ENCODE data around the gene HDGFL2. TPM values are rescaled to one million over a fixed set of nuclear protein-coding genes. Genes with fewer than 3 reads are reported as not detected.

The HDGFL2 gene
- total RNA-seq, 1 donor from 2014 or later = 79.8 TPM

DNA sequence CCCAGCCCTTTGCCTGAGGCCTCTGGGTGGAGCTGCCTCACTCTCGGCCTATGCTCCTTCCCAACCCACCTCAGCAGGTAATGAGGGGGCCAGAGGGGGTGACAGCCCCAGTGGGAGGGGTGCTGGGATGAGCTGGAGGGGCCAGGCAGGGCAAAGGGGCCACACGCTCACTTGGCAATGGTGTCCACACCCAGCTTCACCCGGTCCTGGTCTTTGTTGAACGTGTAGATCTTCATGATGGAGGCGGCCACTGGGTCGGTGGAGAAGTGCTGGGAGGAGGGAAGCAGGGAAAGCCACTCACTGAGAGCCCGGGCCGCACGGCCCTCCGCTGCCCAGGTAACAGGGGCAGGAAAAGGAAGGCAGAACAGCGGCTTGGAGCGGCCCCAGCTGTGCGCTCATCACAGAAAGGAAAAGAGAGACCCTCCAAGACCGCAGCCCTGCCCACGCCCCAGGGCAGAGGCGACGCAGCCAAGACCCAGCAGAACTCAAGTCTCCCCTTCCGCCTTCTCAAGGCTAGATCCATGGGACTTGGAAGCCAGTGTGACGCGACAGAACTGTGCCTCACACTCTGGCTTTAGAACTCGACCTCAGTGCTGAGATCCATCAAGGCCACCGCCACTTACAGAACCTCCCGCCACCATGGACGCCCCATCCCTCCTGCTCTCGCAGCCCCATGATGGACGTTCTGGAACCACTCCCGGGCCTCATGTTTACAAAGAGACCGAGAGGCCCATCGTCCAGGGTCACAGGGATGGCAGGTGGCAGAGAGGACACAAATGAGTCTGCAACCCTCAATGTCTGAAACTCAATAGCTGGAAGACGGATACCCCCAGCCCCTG is 23.7 kb upstream of the HDGFL2 start:
- Mint-ChIP-seq H3K27me3 (ENCODE audit: low read depth, unreplicated experiment) (no peaks in the 10 kb centered on the region), H3K4me1 (ENCODE audit: low read depth, unreplicated experiment) (no peaks in the 10 kb centered on the region), H3K9me3 (ENCODE audit: unreplicated experiment) (no peaks in the 10 kb centered on the region), H3K36me3 (ENCODE audit: low read depth, unreplicated experiment) (peaks cover 7% of the 10 kb centered on the region), H3K4me3 (ENCODE audit: unreplicated experiment) (no peak overlapping the region), H3K27ac (ENCODE audit: unreplicated experiment) (no peak overlapping the region)
- TF ChIP-seq, protein P1, sequence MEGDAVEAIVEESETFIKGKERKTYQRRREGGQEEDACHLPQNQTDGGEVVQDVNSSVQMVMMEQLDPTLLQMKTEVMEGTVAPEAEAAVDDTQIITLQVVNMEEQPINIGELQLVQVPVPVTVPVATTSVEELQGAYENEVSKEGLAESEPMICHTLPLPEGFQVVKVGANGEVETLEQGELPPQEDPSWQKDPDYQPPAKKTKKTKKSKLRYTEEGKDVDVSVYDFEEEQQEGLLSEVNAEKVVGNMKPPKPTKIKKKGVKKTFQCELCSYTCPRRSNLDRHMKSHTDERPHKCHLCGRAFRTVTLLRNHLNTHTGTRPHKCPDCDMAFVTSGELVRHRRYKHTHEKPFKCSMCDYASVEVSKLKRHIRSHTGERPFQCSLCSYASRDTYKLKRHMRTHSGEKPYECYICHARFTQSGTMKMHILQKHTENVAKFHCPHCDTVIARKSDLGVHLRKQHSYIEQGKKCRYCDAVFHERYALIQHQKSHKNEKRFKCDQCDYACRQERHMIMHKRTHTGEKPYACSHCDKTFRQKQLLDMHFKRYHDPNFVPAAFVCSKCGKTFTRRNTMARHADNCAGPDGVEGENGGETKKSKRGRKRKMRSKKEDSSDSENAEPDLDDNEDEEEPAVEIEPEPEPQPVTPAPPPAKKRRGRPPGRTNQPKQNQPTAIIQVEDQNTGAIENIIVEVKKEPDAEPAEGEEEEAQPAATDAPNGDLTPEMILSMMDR (IDR thresholded peaks at IDR 0.05; ENCODE audit: insufficient read depth, low read depth, low read length) = no peak
- TF ChIP-seq EZH2 (IDR thresholded peaks at IDR 0.05; ENCODE audit: insufficient read depth, low read length) = no peak
- Histone ChIP-seq H3K27ac (ENCODE audit: low read depth, low read length) (no peak overlapping the region), H2AFZ (ENCODE audit: low read depth, low read length) (no peak overlapping the region), H3K9me3 (ENCODE audit: insufficient read depth, low read depth, low read length) (no peaks in the 10 kb centered on the region), H3K9ac (ENCODE audit: low read length) (no peak overlapping the region), H3K79me2 (ENCODE audit: insufficient read depth, low read length) (peaks cover 4% of the 10 kb centered on the region), H3K27me3 (ENCODE audit: insufficient read depth, low read length) (no peaks in the 10 kb centered on the region), H3K4me3 (ENCODE audit: insufficient read depth, low read depth, low read length) (no peak overlapping the region), H3K36me3 (ENCODE audit: insufficient read depth, low read length) (peaks cover 14% of the 10 kb centered on the region), H3K4me1 (ENCODE audit: insufficient read depth, low read length) (no peaks in the 10 kb centered on the region), H3K4me2 (ENCODE audit: low read length) (no peak overlapping the region), H4K20me1 (ENCODE audit: insufficient read depth, low read length) (peaks cover 46% of the 10 kb centered on the region)
- DNase-seq (ENCODE audit: low read depth) (no peak), FAIRE-seq (no peak)

DNA sequence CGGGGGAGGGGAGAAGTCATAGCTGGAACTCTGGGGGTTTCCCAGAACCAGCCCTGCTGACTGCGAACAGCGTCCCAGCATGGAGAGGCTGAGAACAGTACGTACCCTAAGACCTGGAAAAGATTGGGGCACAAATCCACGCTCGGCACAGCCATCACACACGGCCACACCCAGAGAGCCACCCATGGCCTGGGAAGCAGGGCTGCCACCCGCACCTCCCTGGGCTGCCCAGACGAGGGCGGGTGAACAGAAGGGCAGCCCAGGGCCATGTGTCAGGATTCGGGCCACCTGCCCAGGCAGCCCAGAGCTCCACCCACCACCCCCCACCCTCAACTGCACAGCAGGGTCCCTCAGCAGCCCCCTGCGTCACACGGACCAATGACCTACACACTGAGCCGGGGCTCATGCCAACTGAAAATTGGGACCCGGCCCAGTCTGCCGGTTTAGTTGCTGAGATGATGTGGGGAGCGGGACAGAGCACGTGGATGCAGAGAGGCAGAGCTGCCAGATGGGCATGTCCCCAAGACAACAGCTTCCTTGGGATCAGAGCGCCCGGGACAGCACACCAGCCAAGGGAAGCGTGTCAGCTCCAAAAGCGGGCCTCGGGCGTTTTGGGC is 23.0 kb upstream of the HDGFL2 start:
- Mint-ChIP-seq H3K27me3 (ENCODE audit: low read depth, unreplicated experiment) (no peaks in the 10 kb centered on the region), H3K36me3 (ENCODE audit: low read depth, unreplicated experiment) (peaks cover 7% of the 10 kb centered on the region), H3K4me1 (ENCODE audit: low read depth, unreplicated experiment) (no peaks in the 10 kb centered on the region), H3K4me3 (ENCODE audit: unreplicated experiment) (no peak overlapping the region), H3K9me3 (ENCODE audit: unreplicated experiment) (no peaks in the 10 kb centered on the region), H3K27ac (ENCODE audit: unreplicated experiment) (no peak overlapping the region)
- Histone ChIP-seq H4K20me1 (ENCODE audit: insufficient read depth, low read length) (peaks cover 51% of the 10 kb centered on the region), H3K4me2 (ENCODE audit: low read length) (no peak overlapping the region), H3K36me3 (ENCODE audit: insufficient read depth, low read length) (peaks cover 14% of the 10 kb centered on the region), H3K79me2 (ENCODE audit: insufficient read depth, low read length) (peaks cover 7% of the 10 kb centered on the region), H2AFZ (ENCODE audit: low read depth, low read length) (no peak overlapping the region), H3K4me3 (ENCODE audit: insufficient read depth, low read depth, low read length) (no peak overlapping the region), H3K9ac (ENCODE audit: low read length) (no peak overlapping the region), H3K4me1 (ENCODE audit: insufficient read depth, low read length) (no peaks in the 10 kb centered on the region), H3K27me3 (ENCODE audit: insufficient read depth, low read length) (no peaks in the 10 kb centered on the region), H3K9me3 (ENCODE audit: insufficient read depth, low read depth, low read length) (no peaks in the 10 kb centered on the region), H3K27ac (ENCODE audit: low read depth, low read length) (no peak overlapping the region)
- DNase-seq (ENCODE audit: low read depth) (no peak), FAIRE-seq (no peak)
- TF ChIP-seq, protein P1 (IDR thresholded peaks at IDR 0.05; ENCODE audit: insufficient read depth, low read depth, low read length) = no peak
- TF ChIP-seq EZH2 (IDR thresholded peaks at IDR 0.05; ENCODE audit: insufficient read depth, low read length) = no peak

DNA sequence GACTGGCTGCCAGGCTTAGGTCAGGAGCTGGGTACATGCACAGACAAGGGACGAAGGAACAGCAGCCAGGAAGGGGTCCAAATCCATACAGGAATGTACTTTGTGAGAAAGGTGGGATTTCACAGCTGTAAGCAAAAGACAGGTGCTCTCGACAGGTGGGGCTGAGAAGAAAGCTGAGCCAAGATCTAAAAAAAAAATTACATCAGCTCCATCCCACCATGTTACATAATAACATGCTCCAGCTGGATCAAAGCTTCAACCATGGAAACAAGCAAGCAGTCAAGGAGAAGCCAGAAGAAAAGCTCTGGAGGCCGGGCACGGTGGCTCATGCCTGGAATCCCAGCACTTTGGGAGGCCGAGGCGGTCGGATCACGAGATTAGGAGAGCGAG is 22.5 kb upstream of the HDGFL2 start:
- no peak overlapping the region for H3K27ac ChIP-seq (ENCODE audit: low read depth, low read length)
- peaks cover 12% of the 10 kb centered on the region for H3K79me2 ChIP-seq (ENCODE audit: insufficient read depth, low read length)
- no peaks in the 10 kb centered on the region for H3K27me3 ChIP-seq (ENCODE audit: insufficient read depth, low read length)
- H3K36me3 Mint-ChIP-seq (ENCODE audit: low read depth, unreplicated experiment) = peaks cover 9% of the 10 kb centered on the region
- H3K9me3 Mint-ChIP-seq (ENCODE audit: unreplicated experiment) = no peaks in the 10 kb centered on the region
- no peak for DNase-seq (ENCODE audit: low read depth)
- TF ChIP-seq, protein P1 (IDR thresholded peaks at IDR 0.05; ENCODE audit: insufficient read depth, low read depth, low read length) = no peak
- no peak for TF ChIP-seq EZH2 (IDR thresholded peaks at IDR 0.05; ENCODE audit: insufficient read depth, low read length)
- H3K27me3 Mint-ChIP-seq (ENCODE audit: low read depth, unreplicated experiment) = no peaks in the 10 kb centered on the region
- H3K4me2 ChIP-seq (ENCODE audit: low read length) = no peak overlapping the region
- H3K4me3 Mint-ChIP-seq (ENCODE audit: unreplicated experiment) = no peak overlapping the region
- H3K36me3 ChIP-seq (ENCODE audit: insufficient read depth, low read length) = peaks cover 14% of the 10 kb centered on the region
- H4K20me1 ChIP-seq (ENCODE audit: insufficient read depth, low read length) = peaks cover 56% of the 10 kb centered on the region
- H3K4me3 ChIP-seq (ENCODE audit: insufficient read depth, low read depth, low read length) = no peak overlapping the region
- FAIRE-seq = no peak
- no peaks in the 10 kb centered on the region for H3K4me1 Mint-ChIP-seq (ENCODE audit: low read depth, unreplicated experiment)
- no peak overlapping the region for H3K27ac Mint-ChIP-seq (ENCODE audit: unreplicated experiment)
- H2AFZ ChIP-seq (ENCODE audit: low read depth, low read length) = no peak overlapping the region
- no peaks in the 10 kb centered on the region for H3K9me3 ChIP-seq (ENCODE audit: insufficient read depth, low read depth, low read length)
- H3K4me1 ChIP-seq (ENCODE audit: insufficient read depth, low read length) = no peaks in the 10 kb centered on the region
- H3K9ac ChIP-seq (ENCODE audit: low read length) = no peak overlapping the region
